Measurements from ENCODE around the gene TOMM22.
"Not testable (repeated sequence)": the region's sequence is repeated elsewhere in the genome, so short reads cannot be mapped to it uniquely, and the experiment has no call there.

TOMM22 gene

DNA sequence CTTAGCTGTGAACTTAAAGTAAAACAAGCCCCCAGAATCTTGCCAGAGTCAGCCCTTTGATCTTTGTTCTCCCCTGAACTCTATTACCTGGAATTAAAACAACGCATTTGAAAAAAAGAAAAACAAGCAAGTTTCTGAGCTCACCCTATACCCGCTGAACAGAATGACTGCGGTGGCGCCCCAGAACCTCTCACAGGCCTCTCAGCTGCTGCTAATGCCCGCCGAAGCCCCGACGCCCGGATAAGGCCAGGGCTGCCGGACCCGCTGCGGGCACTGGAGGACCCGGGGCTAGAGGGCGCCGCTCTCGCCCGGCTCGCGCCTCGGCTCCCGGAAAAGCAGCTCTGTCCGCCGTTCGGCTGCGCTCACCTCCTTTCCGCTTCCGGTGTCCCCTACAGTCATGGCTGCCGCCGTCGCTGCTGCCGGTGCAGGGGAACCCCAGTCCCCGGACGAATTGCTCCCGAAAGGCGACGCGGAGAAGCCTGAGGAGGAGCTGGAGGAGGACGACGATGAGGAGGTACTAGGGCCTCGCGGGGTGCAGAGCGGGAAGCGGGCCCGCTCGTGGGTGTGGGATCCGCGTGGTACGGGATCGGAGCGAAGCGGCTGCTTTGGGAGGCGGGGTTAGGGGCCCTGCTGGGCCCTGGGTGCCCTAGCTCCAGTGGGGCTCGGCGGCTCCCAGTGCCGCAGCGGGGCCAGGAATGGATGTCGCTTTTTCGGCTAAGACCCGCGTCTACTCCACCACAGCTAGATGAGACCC is at the start of gene TOMM22:
Gene TOMM22 (plus strand): TSS at position 376 of the 754 bp plus-strand sequence. CDS start 22 bp downstream, at position 398.
- peak; percentile 90 for DNase-seq (ENCODE audit: low spot score)

DNA sequence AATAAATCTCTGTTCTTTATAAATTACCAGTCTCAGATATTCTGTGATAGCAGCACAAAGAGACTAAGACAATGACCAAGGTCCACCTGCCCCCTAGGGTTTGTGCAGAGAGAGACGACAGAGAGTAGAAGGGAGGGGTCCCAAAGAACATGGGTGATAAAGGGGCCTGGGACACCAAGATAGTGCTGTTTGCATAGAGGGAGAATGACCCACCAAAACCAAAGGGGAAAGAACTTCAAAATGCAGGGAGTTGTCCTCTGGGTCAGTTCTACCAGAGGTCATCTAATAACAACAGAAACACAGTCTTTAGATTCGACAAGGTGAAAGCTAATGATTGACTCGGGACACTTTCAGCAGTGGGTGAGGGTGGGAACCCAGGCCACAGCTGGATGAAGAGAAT is 49.2 kb upstream of the TOMM22 start:
- DNase-seq (ENCODE audit: low spot score): no peak

DNA sequence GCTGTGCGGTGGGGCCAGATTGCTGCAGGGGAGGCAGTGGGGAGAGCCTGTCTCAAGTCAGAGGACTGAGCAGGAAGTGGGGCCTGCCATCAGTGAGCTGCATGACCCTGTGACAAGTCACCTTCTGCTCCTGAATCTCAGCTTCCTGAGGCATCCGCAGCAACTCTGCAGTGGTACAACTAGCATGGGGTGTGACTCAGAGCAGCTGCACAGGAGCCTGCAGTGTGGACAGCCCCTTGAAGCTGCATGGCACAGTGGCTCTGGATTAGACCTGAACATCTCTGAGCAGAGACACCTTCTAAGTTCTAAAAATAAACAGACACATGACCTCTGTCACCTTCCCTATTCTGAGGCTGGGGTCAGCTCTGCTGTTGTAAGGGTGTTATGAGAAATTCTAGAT is 43.5 kb upstream of the TOMM22 start:
- DNase-seq (ENCODE audit: low spot score): peak; percentile 27

DNA sequence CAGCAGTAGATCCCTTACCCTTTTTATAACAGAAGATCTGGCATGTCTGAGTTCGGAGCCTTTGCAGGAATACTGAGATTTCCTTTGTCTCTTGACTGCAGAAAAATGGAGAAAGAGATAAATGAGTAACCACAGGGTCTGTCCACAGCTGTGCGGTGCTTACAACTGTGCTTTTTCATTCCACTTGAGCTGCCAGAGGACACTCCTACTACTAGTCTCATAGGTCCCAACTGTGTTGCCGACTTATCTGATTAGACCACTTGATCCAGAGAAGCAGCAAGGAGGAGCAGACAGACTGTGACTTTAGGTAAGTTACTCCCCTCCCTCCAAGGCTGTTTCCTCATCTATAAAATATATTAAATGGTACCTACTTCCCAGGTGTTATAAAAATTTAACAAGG is 43.0 kb upstream of the TOMM22 start:
- DNase-seq (ENCODE audit: low spot score): peak; percentile 9

DNA sequence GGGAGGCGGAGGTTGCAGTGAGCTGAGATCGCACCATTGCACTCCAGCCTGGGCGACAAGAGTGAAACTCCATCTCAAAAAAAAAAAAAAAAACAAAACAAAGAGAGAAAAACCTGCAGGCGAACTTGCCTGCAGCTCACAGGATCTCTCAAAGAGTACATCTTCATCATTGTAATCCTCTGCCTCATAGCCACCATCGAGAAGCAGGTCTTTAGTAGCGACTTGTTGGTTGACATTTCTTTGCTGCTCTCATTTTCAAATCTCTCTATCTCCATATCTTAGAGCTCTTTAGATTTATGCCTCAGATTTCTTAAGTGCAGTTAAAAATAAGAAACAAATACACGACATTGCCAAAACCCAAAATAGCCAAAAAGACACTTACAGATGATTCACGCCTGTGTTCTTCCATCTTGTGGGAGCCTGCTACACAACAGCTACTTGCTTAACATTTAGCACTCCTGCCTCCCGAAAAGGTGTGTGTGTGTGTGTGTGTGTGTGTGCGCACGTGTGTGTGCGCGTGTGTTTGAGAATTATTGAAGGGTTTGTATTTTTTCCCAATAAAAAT is 40.2 kb upstream of the TOMM22 start:
- DNase-seq (ENCODE audit: low spot score): no peak

DNA sequence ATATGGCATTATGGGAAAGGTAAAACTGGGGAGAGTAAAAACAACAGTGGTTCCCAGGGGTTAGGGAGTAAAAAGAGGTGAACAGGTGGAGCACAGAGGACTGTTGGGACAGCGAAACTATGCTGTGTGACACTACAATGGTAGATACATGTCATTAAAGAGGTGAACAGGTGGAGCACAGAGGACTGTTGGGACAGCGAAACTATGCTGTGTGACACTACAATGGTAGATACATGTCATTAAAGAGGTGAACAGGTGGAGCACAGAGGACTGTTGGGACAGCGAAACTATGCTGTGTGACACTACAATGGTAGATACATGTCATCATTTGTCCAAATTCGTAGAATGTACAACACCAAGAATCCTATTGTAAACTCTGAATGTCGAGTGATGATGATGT is 37.5 kb upstream of the TOMM22 start:
- DNase-seq (ENCODE audit: low spot score): not testable (repeated sequence)

DNA sequence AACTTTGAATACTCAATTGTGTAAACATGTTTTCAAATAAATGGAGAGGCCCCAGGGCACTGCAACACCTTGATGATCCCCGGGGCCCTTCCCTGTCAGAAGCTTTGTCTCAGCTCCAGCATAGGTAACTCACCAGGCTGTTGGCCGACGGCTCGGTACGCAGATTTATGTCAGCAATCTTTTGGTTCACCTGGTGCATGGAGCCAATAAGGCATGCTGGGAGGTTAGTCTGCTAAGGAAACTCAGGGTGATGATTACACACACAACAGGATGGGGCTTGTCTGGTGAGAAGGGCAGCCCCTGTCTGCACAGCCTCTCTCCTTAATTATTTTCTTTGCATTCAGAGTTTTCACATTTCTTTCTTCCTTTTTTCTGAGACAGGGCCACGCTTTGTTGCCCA is 36.3 kb upstream of the TOMM22 start:
- no peak for DNase-seq (ENCODE audit: low spot score)

DNA sequence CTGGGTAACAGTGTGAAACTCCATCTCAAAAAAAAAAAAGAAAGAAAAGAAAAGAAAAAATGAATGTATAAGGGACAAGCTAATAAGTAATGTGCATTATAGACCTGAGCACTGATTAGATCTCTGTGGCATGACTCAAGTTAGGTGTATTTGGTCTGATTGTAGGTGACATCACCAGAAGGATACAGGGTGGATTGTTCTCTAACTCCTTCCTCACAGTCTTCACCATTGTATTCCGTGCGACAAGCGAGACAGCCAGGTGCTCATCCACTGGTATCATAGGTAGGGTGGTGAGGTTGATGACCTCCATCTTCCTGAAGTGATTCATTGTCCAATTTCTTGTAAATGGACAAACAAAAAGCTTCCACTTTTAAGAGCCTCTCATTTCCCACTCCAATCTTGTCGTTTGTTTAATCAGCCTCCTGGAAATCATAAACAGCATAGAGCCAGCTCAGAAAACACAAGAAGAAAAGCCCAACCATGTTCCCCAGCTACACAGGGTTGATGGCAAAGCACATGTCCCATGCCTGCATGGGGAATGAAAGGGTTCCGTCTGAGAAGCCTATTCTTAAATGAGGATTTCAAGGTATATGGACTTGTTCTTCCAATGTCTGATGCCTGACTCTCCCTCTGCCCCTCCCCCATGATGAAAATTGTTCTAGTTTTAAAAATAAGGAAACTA is 31.8 kb upstream of the TOMM22 start:
- peak; percentile 82 for DNase-seq (ENCODE audit: low spot score)

DNA sequence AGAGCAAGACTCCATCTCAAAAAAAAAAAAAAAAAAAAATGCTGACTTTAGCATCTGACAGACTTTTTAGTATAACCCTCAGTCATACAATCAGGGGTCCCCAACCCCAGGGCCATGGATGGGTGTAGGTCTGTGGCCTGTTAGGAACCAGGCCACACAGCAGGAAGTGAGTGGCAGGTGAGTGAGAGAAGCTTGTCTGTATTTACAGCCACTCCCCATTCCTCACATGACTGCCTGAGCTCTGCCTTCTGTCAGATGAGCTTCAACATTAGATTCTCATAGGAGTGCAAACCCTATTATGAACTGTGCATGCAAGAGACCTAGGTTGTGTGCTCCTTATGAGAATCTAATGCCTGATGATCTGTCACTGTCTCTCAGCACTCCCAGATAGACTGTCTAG is 28.9 kb upstream of the TOMM22 start:
- peak; percentile 20 for DNase-seq (ENCODE audit: low spot score)

DNA sequence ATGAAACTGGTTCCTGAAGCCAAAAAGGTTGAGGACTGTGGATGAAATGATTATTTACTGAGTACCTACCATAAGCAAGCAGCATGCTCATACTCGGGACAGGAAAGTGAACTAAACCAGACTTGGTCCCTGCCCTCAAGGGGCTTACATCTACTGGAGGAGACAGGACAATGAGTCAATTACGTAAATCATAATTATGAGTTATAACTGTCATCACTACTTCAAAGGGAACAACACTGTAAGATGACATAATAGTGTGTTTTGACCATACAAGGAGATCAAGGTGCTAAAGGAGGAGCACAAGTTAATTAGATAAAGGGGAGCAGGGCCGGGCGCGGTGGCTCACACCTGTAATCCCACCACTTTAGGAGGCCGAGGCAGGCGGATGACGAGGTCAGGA is 28.0 kb upstream of the TOMM22 start:
- no peak for DNase-seq (ENCODE audit: low spot score)

DNA sequence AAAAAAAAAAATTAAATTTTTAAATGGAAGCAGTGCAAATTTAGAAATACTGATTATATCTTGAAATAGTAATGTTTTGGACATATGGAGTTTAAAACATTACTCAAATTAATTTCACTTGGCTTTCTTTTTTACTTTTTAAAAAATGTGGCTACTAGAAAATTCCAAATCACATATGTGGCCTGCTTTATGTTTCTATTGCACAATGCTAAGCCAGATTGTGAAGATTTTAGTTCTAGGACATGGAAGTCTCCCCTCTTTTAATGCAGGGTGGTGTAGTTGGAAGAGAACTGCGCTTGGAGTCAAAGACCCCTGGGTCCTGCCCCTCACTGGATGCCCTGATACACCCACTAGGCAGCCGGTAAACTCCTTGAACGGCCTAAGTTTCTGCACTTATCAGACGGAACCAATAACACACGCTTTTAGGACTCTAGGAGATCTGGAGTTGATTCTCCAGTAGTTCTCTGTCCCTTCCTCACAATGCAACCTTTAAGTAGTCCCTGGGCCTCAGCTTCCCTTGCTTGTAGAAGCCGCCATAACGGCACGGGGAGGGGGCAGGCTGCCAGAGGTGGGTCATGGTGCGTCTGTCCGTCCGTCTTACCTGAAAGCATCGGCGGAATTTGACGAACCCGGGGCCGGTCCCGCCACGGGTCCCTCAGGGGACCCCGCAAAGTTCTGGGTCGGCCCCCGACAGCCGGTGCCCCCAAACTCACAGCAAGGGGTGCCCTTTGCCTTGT is 26.1 kb upstream of the TOMM22 start:
- DNase-seq (ENCODE audit: low spot score): peak; percentile 2

DNA sequence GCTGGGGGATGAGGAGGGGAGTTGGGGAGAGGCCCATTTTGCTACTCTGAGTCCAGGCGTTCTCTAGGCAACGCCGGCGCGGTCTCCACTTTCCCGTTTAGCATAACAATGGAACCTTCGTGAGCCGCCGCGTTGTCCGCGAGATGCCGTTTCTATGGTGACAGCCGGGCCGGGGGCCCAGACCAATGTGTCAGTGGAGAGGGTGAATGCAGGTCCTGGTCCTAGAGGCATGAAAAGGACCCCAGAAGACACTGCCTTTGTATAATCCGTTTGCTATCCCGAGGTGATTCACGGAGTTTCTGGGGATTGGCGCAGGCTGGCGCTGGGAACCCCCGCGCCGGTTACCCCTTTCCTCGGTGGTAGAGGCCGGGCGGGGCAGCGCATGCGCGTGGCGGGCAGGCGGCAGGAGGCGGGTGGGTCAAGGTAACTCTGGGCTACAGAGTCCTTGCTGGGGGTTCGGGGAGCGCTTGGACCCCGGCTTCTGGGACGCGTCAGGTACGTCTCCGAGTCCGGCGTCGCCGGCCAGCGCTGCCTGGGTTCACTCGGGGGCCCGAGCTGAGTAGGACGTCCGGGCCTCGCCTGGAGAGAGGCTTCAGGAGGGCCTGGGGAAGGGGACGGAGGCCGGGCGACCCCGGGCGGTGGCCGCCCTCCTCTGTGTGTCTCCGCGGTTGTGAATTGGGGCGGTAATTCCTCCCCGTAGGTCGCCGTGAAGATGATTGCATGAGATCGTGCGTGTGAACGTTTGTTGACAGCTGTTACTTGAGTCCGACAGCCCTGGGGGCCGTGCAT is 25.3 kb upstream of the TOMM22 start, which contains the start of the genes CBY1 and FAM227A:
Gene CBY1 (plus strand): TSS at position 383 of the 789 bp plus-strand sequence. CDS start 11,417 bp downstream, outside the sequence.
Gene FAM227A (minus strand): TSS at position 137 of the 789 bp plus-strand sequence. CDS start 6,224 bp downstream, outside the sequence.
- peak; percentile 91 for DNase-seq (ENCODE audit: low spot score)

DNA sequence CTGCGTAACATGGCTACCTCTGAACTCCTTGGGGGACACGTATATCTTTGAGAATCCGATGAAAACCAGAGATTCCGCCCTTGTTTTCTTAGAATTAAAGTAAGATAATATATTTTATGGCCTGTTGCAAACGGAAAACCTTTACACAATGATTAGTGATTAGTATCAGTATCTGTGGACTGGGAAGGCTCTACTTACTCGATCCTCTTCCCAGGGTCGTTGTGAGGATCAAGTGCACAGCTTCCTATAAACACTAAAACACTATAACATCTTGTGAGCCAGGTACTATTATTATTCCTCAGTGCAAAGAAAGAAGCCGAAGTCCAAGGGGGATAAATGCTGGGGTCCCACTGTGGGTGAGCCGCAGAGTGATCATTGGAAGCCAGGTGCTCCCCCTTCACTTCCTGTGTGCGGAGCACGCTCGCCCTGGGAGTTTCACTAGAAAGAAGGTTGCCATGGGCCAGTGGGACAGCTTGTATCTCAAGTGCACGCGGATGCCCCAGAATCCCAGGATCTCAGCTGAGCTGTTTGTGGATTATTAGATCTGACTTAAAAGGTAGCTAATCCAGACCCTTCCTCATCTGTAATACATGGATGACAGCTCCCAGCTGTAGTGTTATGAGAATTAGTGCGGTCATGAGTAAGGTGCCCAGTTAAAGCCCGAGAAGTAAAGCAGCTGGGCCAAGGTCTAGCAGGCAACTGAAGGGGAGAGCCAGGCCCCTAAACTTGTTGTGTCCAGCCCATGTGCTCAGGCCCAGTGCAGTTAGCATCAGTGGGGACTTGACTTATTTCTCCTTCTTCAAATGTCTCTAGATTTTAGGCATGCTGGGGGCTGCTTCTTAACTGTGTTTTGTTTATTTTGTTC is 24.5 kb upstream of the TOMM22 start:
- peak; percentile 47 for DNase-seq (ENCODE audit: low spot score)

DNA sequence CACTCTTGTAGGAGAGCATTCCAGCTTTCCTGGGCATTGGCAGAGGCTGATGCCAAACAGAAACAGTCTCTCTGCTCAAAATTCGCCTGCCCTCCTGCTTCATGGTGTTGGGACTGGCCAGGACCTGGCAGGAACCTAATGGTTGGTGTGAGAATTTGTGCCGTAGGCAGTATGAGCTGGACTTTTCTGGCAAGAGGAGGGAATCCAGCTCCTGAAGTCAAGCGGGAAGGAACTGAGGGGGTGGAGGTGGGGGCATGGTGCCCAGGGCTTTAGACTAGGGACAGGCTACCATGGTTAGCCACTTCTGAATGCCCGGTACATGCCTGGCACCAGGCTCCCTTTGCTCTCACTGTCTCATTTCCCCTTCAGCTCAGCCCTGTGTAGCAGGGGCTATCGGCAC is 6.9 kb upstream of the TOMM22 start:
- DNase-seq (ENCODE audit: low spot score): no peak

DNA sequence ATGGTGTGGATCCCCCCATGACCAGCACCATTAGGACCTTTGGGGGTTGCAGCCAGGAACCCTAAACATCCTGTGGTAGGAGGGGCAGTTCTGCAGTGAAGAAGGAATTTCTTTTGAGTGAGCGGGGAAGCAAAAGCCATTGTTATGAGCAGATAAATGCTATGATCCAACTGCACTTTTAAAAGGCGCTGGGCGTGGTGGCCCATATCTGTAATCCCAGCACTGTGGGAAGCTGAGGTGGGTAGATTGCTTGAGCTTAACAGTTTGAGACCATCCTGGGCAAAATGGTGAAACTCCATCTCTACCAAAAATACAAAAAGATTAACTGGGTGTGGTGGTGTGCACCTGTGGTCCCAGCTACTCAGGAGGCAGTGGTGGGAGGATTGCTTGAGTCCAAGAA is 5.9 kb upstream of the TOMM22 start:
- no peak for DNase-seq (ENCODE audit: low spot score)

DNA sequence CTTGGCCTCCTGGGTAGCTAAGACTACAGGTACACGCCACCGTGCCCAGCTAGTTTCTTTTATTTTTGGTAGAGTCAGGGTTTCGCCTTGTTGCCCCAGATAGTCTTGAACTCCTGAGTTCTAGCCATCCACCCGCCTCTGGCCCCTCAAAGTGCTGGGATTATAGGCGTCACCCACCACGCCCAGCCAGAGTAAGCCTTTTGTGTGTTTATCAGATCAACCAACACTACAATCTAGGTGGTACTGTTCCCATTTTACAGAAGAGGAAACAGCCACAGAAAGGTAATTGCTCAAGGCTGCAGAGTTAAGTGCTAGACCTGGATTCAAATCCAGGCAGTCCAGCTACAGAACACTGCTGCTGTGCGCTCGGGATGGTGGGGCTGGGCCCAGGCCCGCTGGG is 3.1 kb downstream of the TOMM22 start:
- DNase-seq (ENCODE audit: low spot score): no peak

DNA sequence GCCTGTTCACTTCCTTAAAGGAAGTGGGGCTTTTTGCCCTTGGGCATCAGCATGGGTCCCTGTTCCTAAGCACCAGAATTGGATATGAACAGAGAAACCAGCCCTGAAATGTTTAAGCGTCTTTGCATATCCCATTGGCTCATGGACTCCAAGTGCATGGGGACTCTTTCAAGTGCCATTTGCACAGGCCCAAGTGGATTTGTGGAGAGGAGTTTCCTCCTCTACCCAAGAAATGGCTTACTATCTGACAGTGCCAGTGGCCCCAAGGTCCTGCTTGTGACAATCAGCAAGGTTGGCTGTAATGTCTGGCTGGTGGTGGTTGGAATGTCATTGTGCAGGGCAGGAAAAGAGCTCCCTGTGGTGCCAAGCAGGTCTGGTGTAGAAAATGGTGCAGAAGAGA is 4.0 kb downstream of the TOMM22 start:
- DNase-seq (ENCODE audit: low spot score): no peak

DNA sequence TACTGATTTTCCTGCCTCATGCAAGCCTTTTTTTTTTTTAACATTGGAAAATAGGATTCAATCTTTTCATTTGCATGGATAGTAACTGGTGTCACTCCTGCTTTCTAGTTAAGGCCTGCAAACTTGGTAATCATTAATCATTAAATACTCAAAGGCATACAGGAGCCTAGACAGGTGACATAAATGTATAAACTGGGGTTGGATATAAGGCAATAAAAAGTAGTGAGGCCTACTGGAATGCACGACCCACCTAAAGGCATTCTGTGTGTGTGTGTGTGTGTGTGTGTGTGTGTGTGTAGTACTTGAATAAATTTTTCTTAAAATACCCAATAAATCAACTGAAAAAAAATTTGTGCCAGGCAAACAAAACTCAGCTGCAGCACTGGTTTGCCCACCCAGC is 7.9 kb downstream of the TOMM22 start:
- peak; percentile 15 for DNase-seq (ENCODE audit: low spot score)

DNA sequence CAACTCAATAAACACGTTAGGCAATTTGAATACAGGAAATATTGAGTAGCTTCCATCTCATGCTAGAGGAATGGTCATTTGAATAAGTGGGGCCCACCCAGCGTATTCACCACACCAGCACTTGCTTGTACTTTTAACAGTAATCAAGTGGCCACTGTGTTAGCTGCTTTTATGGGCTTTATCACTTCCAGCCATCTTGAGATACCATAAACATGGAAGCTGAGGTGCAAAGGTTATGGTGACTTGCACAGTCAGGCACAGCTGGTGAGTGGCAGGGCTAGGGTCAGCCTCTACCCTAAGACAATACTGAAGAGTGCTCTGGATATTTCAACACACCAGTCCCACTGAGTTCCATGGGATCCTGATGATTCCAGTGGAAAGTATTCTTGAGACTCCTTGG is 12.3 kb downstream of the TOMM22 start:
- no peak for DNase-seq (ENCODE audit: low spot score)

DNA sequence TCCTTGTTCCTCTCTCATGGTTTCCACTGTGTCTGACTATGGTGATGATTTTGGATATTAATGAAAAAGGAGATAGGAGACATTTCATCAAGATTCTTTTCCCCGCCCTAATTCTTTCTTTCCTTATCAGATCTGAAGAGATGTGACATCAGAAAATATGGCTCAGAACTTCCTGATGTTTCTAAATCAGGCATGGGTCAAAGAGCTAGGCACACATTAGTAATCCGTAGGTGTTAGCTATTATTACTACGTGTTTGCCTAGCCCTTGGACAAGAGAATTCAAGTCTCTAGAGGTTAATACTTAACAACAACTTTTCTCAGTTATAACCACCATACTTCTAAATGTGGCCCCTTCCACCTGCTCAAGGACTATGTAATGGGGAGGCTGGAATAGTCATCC is 13.2 kb downstream of the TOMM22 start:
- DNase-seq (ENCODE audit: low spot score): peak; percentile 64
